ENCODE data around the gene ARMH3. TPM values are rescaled to one million over a fixed set of nuclear protein-coding genes. Genes with fewer than 3 reads are reported as not detected.

Gene ARMH3
- total and polyA plus RNA-seq, 2 experiments from 2014 or later, result 8.7 to 11.1 TPM

DNA sequence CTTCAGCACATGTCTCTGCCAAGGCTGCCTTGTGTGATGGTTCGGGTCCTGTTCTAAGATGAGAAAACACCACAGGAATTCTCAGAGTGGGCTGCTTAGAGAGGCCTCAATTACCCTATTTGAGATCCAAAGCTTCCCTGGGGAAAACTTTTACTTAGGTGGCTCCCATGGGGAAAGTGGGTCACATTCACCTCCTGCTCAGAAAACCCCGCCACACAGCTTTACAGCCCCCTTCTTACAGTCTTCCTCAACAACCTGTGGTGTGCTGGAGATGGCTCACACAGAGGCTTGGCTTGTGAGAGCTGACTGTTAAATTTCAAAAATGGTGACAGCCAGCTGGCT lies 175.8 kb downstream of the ARMH3 start:
- H3K4me1 ChIP-seq (ENCODE audit: insufficient read depth), result no peaks in the 10 kb centered on the region
- H4K20me1 ChIP-seq (replicated peaks; ENCODE audit: insufficient read depth), result no peaks in the 10 kb centered on the region
- H3K27ac Mint-ChIP-seq, result no peak overlapping the region; the same call in 1 of the 2 replicates
- no peaks in the 10 kb centered on the region for H3K27me3 ChIP-seq (ENCODE audit: insufficient read depth)
- H3K9me3 Mint-ChIP-seq, result no peaks in the 10 kb centered on the region
- no peaks in the 10 kb centered on the region for H3K27me3 Mint-ChIP-seq (ENCODE audit: insufficient read depth, low read depth, poor library complexity)
- no peak overlapping the region for H2AFZ ChIP-seq
- no peak overlapping the region for H3K4me3 ChIP-seq
- H3K4me1 Mint-ChIP-seq, result peaks cover 2% of the 10 kb centered on the region; the same call in 2 of the 3 replicates
- TF ChIP-seq POLR2AphosphoS5 (IDR thresholded peaks at IDR 0.05; ENCODE audit: low read depth), result no peak
- DNase-seq (ENCODE audit: low spot score), result no peak
- no peak for ATAC-seq
- no peak overlapping the region for H3K4me2 ChIP-seq
- no peaks in the 10 kb centered on the region for H3K79me2 ChIP-seq (replicated peaks; ENCODE audit: insufficient read depth)
- peak overlapping the region; percentile 66; the same call in 1 of the 2 replicates for H3K27ac ChIP-seq (ENCODE audit: low read depth)
- H3K9me2 ChIP-seq (ENCODE audit: insufficient read depth), result no peaks in the 10 kb centered on the region
- no peaks in the 10 kb centered on the region for H3K36me3 Mint-ChIP-seq (ENCODE audit: low read depth)
- H3K36me3 ChIP-seq (ENCODE audit: insufficient read depth), result no peaks in the 10 kb centered on the region
- H3F3A ChIP-seq (replicated peaks; ENCODE audit: low read depth), result no peaks in the 10 kb centered on the region
- no peak overlapping the region for H3K4me3 Mint-ChIP-seq

- no peaks in the 10 kb centered on the region for H3K9me2 ChIP-seq (ENCODE audit: insufficient read depth)
- no peak overlapping the region for H2AFZ ChIP-seq
- H3F3A ChIP-seq (replicated peaks; ENCODE audit: low read depth), result no peaks in the 10 kb centered on the region
- H3K79me2 ChIP-seq (replicated peaks; ENCODE audit: insufficient read depth), result no peaks in the 10 kb centered on the region
- H3K27me3 Mint-ChIP-seq (ENCODE audit: insufficient read depth, low read depth, poor library complexity), result no peaks in the 10 kb centered on the region
- no peaks in the 10 kb centered on the region for H3K4me1 ChIP-seq (ENCODE audit: insufficient read depth)
- H3K36me3 ChIP-seq (ENCODE audit: insufficient read depth), result no peaks in the 10 kb centered on the region
- peak overlapping the region; percentile 66; the same call in 1 of the 2 replicates for H3K27ac ChIP-seq (ENCODE audit: low read depth)
- DNase-seq (ENCODE audit: low spot score) (no peak), ATAC-seq (no peak)
- H3K4me3 Mint-ChIP-seq, result no peak overlapping the region
- H3K27me3 ChIP-seq (ENCODE audit: insufficient read depth), result no peaks in the 10 kb centered on the region
- H3K4me1 Mint-ChIP-seq, result peaks cover 3% of the 10 kb centered on the region
- H3K27ac Mint-ChIP-seq, result no peak overlapping the region
- 0 out of 2 replicates have a peak, but pooled peaks cover 4% of the 10 kb centered on the region for H4K20me1 ChIP-seq (replicated peaks; ENCODE audit: insufficient read depth)
- H3K4me2 ChIP-seq, result no peak overlapping the region
- no peak overlapping the region for H3K4me3 ChIP-seq
- no peaks in the 10 kb centered on the region for H3K9me3 Mint-ChIP-seq
- no peaks in the 10 kb centered on the region for H3K36me3 Mint-ChIP-seq (ENCODE audit: low read depth)
- no peak for TF ChIP-seq EZH2phosphoT487 (IDR thresholded peaks at IDR 0.05; ENCODE audit: unreplicated experiment)
- no peak for TF ChIP-seq REST (IDR thresholded peaks at IDR 0.05; ENCODE audit: unreplicated experiment)
- no peak for TF ChIP-seq STAT1 (IDR thresholded peaks at IDR 0.05; ENCODE audit: unreplicated experiment)
- TF ChIP-seq, protein P1, sequence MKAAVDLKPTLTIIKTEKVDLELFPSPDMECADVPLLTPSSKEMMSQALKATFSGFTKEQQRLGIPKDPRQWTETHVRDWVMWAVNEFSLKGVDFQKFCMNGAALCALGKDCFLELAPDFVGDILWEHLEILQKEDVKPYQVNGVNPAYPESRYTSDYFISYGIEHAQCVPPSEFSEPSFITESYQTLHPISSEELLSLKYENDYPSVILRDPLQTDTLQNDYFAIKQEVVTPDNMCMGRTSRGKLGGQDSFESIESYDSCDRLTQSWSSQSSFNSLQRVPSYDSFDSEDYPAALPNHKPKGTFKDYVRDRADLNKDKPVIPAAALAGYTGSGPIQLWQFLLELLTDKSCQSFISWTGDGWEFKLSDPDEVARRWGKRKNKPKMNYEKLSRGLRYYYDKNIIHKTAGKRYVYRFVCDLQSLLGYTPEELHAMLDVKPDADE (IDR thresholded peaks at IDR 0.05), result no peak
- TF ChIP-seq JUNB (IDR thresholded peaks at IDR 0.05; ENCODE audit: unreplicated experiment), result no peak
- no peak for TF ChIP-seq EZH2 (IDR thresholded peaks at IDR 0.05; ENCODE audit: low read depth, unreplicated experiment)
- TF ChIP-seq ZNF462 (CRISPR knock-in tag; IDR thresholded peaks at IDR 0.05), result no peak
- no peak for TF ChIP-seq ZNF331 (CRISPR knock-in tag; IDR thresholded peaks at IDR 0.05; ENCODE audit: low read depth)
These were observed 176.3 kb downstream of the ARMH3 start for GRCh38 chr10:101879456-101880231.
